Astrocyte (in vitro differentiated cells and primary cell): ENCODE data around the gene MTCL3.

ENCODE experiments used
- DNase-seq: peaks from one replicate; pipeline ENCODE4 v3.0.0-alpha.2; 2010; ENCODE audit warnings: low read depth
- FAIRE-seq: peaks from 2 replicates; lab custom pipeline; 2011; peaks lifted over from hg19 to GRCh38; lab: Jason Lieb, UNC
- H2AFZ ChIP-seq: 2 replicates; pipeline ENCODE4 v1.6.0; 2012; ENCODE audit warnings: low read depth, low read length, inconsistent platforms
- H3K27ac ChIP-seq: 2 replicates; pipeline ENCODE4 v1.5.1; 2011; ENCODE audit warnings: low read depth, low read length, inconsistent platforms
- H3K27me3 ChIP-seq: 2 replicates; pipeline ENCODE4 v1.6.0; 2011; ENCODE audit warnings: low read length, inconsistent platforms; ENCODE audit not compliant: insufficient read depth
- H3K36me3 ChIP-seq: 2 replicates; pipeline ENCODE4 v1.5.1; 2011; ENCODE audit warnings: low read length, inconsistent platforms; ENCODE audit not compliant: insufficient read depth
- H3K4me1 ChIP-seq: 2 replicates; pipeline ENCODE4 v1.5.1; 2011; ENCODE audit warnings: low read length, inconsistent platforms; ENCODE audit not compliant: insufficient read depth
- H3K4me2 ChIP-seq: 2 replicates; pipeline ENCODE4 v1.6.0; 2012; ENCODE audit warnings: low read length, inconsistent platforms
- H3K4me3 ChIP-seq: 2 replicates; pipeline ENCODE4 v1.5.1; 2011; ENCODE audit warnings: low read depth, mild to moderate bottlenecking, low read length, inconsistent platforms; ENCODE audit not compliant: insufficient read depth
- H3K79me2 ChIP-seq: 2 replicates; pipeline ENCODE4 v1.6.0; 2012; ENCODE audit warnings: mild to moderate bottlenecking, low read length, inconsistent platforms; ENCODE audit not compliant: insufficient read depth
- H3K9ac ChIP-seq: 2 replicates; pipeline ENCODE4 v1.6.0; 2012; ENCODE audit warnings: mild to moderate bottlenecking, low read length, inconsistent platforms
- H3K9me3 ChIP-seq: 2 replicates; pipeline ENCODE4 v1.5.1; 2012; ENCODE audit warnings: low read depth, mild to moderate bottlenecking, low read length, inconsistent platforms; ENCODE audit not compliant: insufficient read depth
- H4K20me1 ChIP-seq: 2 replicates; pipeline ENCODE4 v1.6.0; 2012; ENCODE audit warnings: low read length, inconsistent platforms; ENCODE audit not compliant: insufficient read depth
- H3K27ac Mint-ChIP-seq: one replicate; pipeline ENCODE4 v1.8.0; 2021; ENCODE audit warnings: mild to moderate bottlenecking, mixed read lengths; ENCODE audit not compliant: unreplicated experiment
- H3K27me3 Mint-ChIP-seq: one replicate; pipeline ENCODE4 v1.8.0; 2021; ENCODE audit warnings: low read depth, mixed read lengths; ENCODE audit not compliant: unreplicated experiment
- H3K36me3 Mint-ChIP-seq: one replicate; pipeline ENCODE4 v1.8.0; 2021; ENCODE audit warnings: low read depth, mixed read lengths; ENCODE audit not compliant: unreplicated experiment
- H3K4me1 Mint-ChIP-seq: one replicate; pipeline ENCODE4 v1.8.0; 2021; ENCODE audit warnings: low read depth, mixed read lengths; ENCODE audit not compliant: unreplicated experiment
- H3K4me3 Mint-ChIP-seq: one replicate; pipeline ENCODE4 v1.8.0; 2021; ENCODE audit warnings: mild to moderate bottlenecking, moderate library complexity, mixed read lengths; ENCODE audit not compliant: unreplicated experiment
- H3K9me3 Mint-ChIP-seq: one replicate; pipeline ENCODE4 v1.8.0; 2021; ENCODE audit warnings: mild to moderate bottlenecking, mixed read lengths; ENCODE audit not compliant: unreplicated experiment
- CTCF ChIP-seq: IDR thresholded peaks from 2 replicates; pipeline ENCODE4 v1.5.1; 2011; ENCODE audit warnings: low read depth, mild to moderate bottlenecking, inconsistent platforms, low read length, moderate library complexity; ENCODE audit not compliant: insufficient read depth
- EZH2 ChIP-seq: IDR thresholded peaks from 2 replicates; pipeline ENCODE4 v1.6.1; 2012; ENCODE audit warnings: mild to moderate bottlenecking, low read length, inconsistent platforms; ENCODE audit not compliant: insufficient read depth

Gene MTCL3

DNA sequence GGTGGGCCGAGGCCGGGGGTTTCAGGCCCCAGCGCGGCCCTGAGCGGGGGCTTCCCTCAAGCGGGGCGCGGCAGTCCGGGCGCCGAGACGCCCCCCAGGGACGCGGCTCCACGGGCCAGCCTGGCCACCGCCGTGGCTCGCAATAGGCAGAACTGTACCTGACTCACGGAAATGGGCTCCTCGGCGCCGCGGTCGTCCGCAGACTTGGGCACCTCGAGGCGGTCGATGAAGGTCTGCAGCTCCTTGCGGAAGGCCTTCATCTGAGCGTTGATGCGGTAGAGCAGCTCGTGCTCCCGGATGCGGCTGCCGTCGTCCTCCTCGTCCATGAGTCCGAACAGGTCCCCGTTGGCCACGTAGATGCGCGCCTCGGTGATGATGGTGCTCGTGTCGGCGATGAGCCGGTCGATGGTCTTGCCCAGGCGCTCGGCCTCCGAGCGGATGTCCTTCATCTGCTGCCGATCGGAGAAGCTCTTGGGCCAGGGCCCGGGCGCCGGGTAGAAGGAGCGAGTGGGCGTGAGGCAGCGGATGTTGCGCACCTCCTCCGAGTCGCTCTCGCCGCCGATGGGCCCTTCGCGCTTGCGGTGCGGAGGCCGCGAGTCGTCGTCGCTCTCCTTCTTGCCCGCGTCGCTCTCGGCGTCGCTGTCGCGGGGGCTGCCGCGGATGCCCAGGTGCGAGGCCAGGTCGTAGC is 43.9 kb downstream of the MTCL3 start:
- Histone ChIP-seq H2AFZ (no peak overlapping the region), H3K4me3 (no peak overlapping the region), H3K4me1 (no peaks in the 10 kb centered on the region), H3K9ac (no peak overlapping the region), H3K36me3 (peaks cover 20% of the 10 kb centered on the region), H3K27me3 (no peaks in the 10 kb centered on the region), H3K27ac (no peak overlapping the region), H3K4me2 (no peak overlapping the region), H3K79me2 (no peaks in the 10 kb centered on the region), H3K9me3 (no peaks in the 10 kb centered on the region), H4K20me1 (no peaks in the 10 kb centered on the region)
- TF ChIP-seq CTCF: no peak
- TF ChIP-seq EZH2: no peak
- DNase-seq (no peak), FAIRE-seq (no peak)
- Mint-ChIP-seq H3K4me1 (peaks cover 1% of the 10 kb centered on the region), H3K9me3 (no peaks in the 10 kb centered on the region), H3K27me3 (no peaks in the 10 kb centered on the region), H3K27ac (no peak overlapping the region), H3K36me3 (peaks cover 27% of the 10 kb centered on the region), H3K4me3 (no peak overlapping the region)

DNA sequence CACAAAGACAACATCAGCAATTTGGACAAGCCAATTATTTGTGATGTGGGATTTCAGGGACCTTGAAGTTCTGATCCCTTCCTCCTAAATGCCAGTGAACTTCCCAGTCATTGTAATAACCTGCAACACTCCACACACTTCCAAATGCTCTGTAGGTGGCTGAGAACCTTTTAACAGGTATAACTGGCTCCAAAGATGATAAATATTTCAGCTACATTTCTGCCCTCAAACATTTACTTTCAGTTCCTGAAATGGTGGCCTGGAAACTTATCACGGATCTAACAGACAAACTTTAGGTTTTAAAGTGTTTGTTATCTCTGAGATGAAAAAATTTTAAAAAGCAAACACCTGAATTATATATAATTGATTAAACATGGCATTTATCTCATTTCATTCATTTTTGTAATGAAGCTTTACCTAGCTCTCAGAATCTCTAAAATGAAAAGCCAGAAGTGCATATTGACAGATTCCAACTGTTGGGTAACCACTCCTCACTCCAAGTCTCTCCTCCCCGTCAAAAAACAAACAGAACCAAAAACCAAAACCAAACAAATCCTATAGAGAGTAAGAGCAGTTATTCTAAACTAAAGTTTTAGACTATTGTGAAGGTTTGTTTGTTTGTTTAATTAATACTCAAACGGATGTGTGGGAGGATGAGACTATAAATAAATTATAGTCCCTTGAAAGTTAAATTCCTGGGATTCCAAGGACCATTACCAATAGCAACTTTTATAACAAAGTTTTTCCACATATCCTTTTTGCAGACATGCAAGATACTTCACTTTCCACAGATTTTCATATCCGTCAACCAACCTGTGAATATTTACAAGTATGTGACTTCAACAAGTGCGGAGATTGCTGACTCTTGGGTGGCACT is 47.5 kb downstream of the MTCL3 start:
- no peaks in the 10 kb centered on the region for H3K9me3 Mint-ChIP-seq
- H3K27me3 Mint-ChIP-seq: no peaks in the 10 kb centered on the region

More for the DNA sequence above, 47.5 kb downstream of the MTCL3 start:
- no peaks in the 10 kb centered on the region for H3K9me3 ChIP-seq
- no peak overlapping the region for H3K4me3 ChIP-seq
- TF ChIP-seq EZH2: no peak
- no peak for TF ChIP-seq CTCF
- FAIRE-seq: peak; percentile 63
- H3K4me1 ChIP-seq: no peaks in the 10 kb centered on the region
- Mint-ChIP-seq H3K4me1 (peaks cover 1% of the 10 kb centered on the region), H3K4me3 (no peak overlapping the region), H3K36me3 (peaks cover 20% of the 10 kb centered on the region), H3K27ac (no peak overlapping the region)
- DNase-seq: no peak
- no peak overlapping the region for H3K27ac ChIP-seq
- no peak overlapping the region for H2AFZ ChIP-seq
- H3K4me2 ChIP-seq: peak overlapping the region; percentile 39
- H3K27me3 ChIP-seq: no peaks in the 10 kb centered on the region
- H3K9ac ChIP-seq: no peak overlapping the region
- H4K20me1 ChIP-seq: no peaks in the 10 kb centered on the region
- H3K79me2 ChIP-seq: no peaks in the 10 kb centered on the region
- H3K36me3 ChIP-seq: peaks cover 12% of the 10 kb centered on the region
